Neural cell (in vitro differentiated cells): ENCODE results near the gene TM7SF3. TPM values are rescaled to one million over a fixed set of nuclear protein-coding genes. Genes with fewer than 3 reads are reported as not detected.

Experiments
- H2AFZ ChIP-seq: fragments of 200-600, 300-800 bp; sonication (generic), shearing (Covaris generic); 2 replicates; pipeline ENCODE4 v1.6.0; 2014; ENCODE audit warnings: low read depth, mild to moderate bottlenecking, antibody characterized with exemption, low read length, moderate library complexity
- H3F3A ChIP-seq: fragments of 200-600 bp; shearing (Covaris generic); 2 replicates; pipeline ENCODE4 v1.6.1; 2016; ENCODE audit warnings: mild to moderate bottlenecking, moderate library complexity, mixed read lengths, antibody characterized with exemption, low read length; ENCODE audit not compliant: insufficient read depth, poor library complexity, severe bottlenecking
- H3K27ac ChIP-seq: fragments of 200-600, 300-800 bp; sonication (generic), shearing (Covaris generic); 2 replicates; pipeline ENCODE4 v1.5.1; 2014; ENCODE audit warnings: mild to moderate bottlenecking, low read length, moderate library complexity
- H3K27me3 ChIP-seq: fragments of 300-800, 200-600 bp; sonication (generic), shearing (Covaris generic); 2 replicates; pipeline ENCODE4 v1.6.0; 2014; ENCODE audit warnings: mild to moderate bottlenecking, low read depth, low read length, moderate library complexity; ENCODE audit not compliant: insufficient read depth
- H3K36me3 ChIP-seq: fragments of 300-800, 200-600 bp; sonication (generic), shearing (Covaris generic); 2 replicates; pipeline ENCODE4 v1.5.1; 2014; ENCODE audit warnings: mild to moderate bottlenecking, antibody characterized with exemption, low read length, moderate library complexity; ENCODE audit not compliant: insufficient read depth
- H3K4me2 ChIP-seq: fragments of 300-800, 200-600 bp; sonication (generic), shearing (Covaris generic); 2 replicates; pipeline ENCODE4 v1.6.0; 2014; ENCODE audit warnings: mild to moderate bottlenecking, low read length
- H3K4me3 ChIP-seq: fragments of 300-800, 200-600 bp; sonication (generic), shearing (Covaris generic); 2 replicates; pipeline ENCODE4 v1.5.1; 2014; ENCODE audit warnings: mild to moderate bottlenecking, low read length, moderate library complexity
- H3K79me2 ChIP-seq: fragments of 200-600 bp; shearing (Covaris generic); replicated peaks from 2 replicates; pipeline ENCODE4 v1.6.0; 2014; ENCODE audit warnings: mild to moderate bottlenecking, low read length, moderate library complexity; ENCODE audit not compliant: insufficient read depth
- H3K9ac ChIP-seq: fragments of 300-800, 200-600 bp; sonication (generic), shearing (Covaris generic); 2 replicates; pipeline ENCODE4 v1.6.1; 2016; ENCODE audit warnings: mild to moderate bottlenecking, low read length, mixed read lengths
- H3K9me2 ChIP-seq: fragments of 200-600 bp; shearing (Covaris generic); 2 replicates; pipeline ENCODE4 v1.6.1; 2016; ENCODE audit warnings: mild to moderate bottlenecking, low read length, mixed read lengths; ENCODE audit not compliant: insufficient read depth
- H3K9me3 ChIP-seq: fragments of 200-600, 300-800 bp; sonication (generic), shearing (Covaris generic); 2 replicates; pipeline ENCODE4 v1.6.1; 2016; ENCODE audit warnings: mild to moderate bottlenecking, mixed run types, low read length, moderate library complexity, mixed read lengths
- H4K20me1 ChIP-seq: fragments of 200-600 bp; shearing (Covaris generic); 2 replicates; pipeline ENCODE4 v1.6.1; 2016; ENCODE audit warnings: mild to moderate bottlenecking, mixed run types; ENCODE audit not compliant: insufficient read depth
- CTCF ChIP-seq: fragments of 450-650 bp; IDR thresholded peaks from 2 replicates; pipeline ENCODE4 v1.5.1; 2014; ENCODE audit warnings: antibody characterized with exemption, mild to moderate bottlenecking, moderate library complexity; ENCODE audit not compliant: poor library complexity, severe bottlenecking
- EP300 ChIP-seq: fragments of 450-650 bp; conservative IDR thresholded peaks from 2 replicates; pipeline ENCODE4 v1.6.1; 2014; ENCODE audit warnings: antibody characterized with exemption, mild to moderate bottlenecking, moderate library complexity; ENCODE audit not compliant: poor library complexity, severe bottlenecking
- EZH2 ChIP-seq: fragments of 200-600, 300-800 bp; shearing (Covaris generic), sonication (generic); IDR thresholded peaks from 2 replicates; pipeline ENCODE4 v1.6.1; 2014; ENCODE audit warnings: antibody characterized with exemption, low read length, borderline replicate concordance, mild to moderate bottlenecking; ENCODE audit not compliant: insufficient read depth, poor library complexity, severe bottlenecking
- MXI1 ChIP-seq: fragments of 450-650 bp; conservative IDR thresholded peaks from 2 replicates; pipeline ENCODE4 v1.6.1; 2014; ENCODE audit warnings: antibody characterized with exemption, mild to moderate bottlenecking; ENCODE audit not compliant: poor library complexity, severe bottlenecking
- POLR2AphosphoS5 ChIP-seq: IDR thresholded peaks from 2 replicates; pipeline ENCODE4 v1.6.1; 2012
- RAD21 ChIP-seq: fragments of 450-650 bp; conservative IDR thresholded peaks from 2 replicates; pipeline ENCODE4 v1.6.1; 2014; ENCODE audit warnings: antibody characterized with exemption, mild to moderate bottlenecking, moderate library complexity
- REST ChIP-seq: IDR thresholded peaks from 2 replicates; pipeline ENCODE4 v1.6.1; 2012; ENCODE audit warnings: borderline replicate concordance
- SMC3 ChIP-seq: fragments of 450-650 bp; conservative IDR thresholded peaks from 2 replicates; pipeline ENCODE4 v1.6.1; 2014; ENCODE audit warnings: antibody characterized with exemption, mild to moderate bottlenecking, moderate library complexity; ENCODE audit not compliant: poor library complexity
- TAF1 ChIP-seq: IDR thresholded peaks from 2 replicates; pipeline ENCODE4 v1.6.1; 2012; ENCODE audit warnings: low read depth
- polyA plus RNA-seq: library from polyadenylated mRNA; depleted of rRNA; stranded (reverse); fragments of >200 nt; gene quantifications from 2 replicates; pipeline ENCODE4 v1.2.3, GENCODE V29; 2014

TM7SF3 gene
- polyA plus RNA-seq, 1 donor from 2014 or later = 30.0 TPM

GRCh38 chr12:26991826-26992225 is 22.4 kb downstream of the TM7SF3 start:
- Histone ChIP-seq H3F3A (no peaks in the 10 kb centered on the region), H3K9ac (no peak overlapping the region), H2AFZ (no peak overlapping the region), H3K27me3 (no peaks in the 10 kb centered on the region), H4K20me1 (no peaks in the 10 kb centered on the region), H3K27ac (no peak overlapping the region), H3K9me3 (no peaks in the 10 kb centered on the region), H3K4me3 (no peak overlapping the region), H3K36me3 (peaks cover 8% of the 10 kb centered on the region), H3K4me2 (no peak overlapping the region), H3K9me2 (no peaks in the 10 kb centered on the region), H3K79me2 (no peaks in the 10 kb centered on the region)
- TF ChIP-seq MXI1 = no peak
- no peak for TF ChIP-seq TAF1
- TF ChIP-seq POLR2AphosphoS5 = no peak
- TF ChIP-seq RAD21 = no peak
- TF ChIP-seq SMC3 = no peak

- Histone ChIP-seq H3K9ac (no peak overlapping the region), H3K9me3 (no peaks in the 10 kb centered on the region), H3F3A (no peaks in the 10 kb centered on the region), H3K79me2 (no peaks in the 10 kb centered on the region), H3K4me3 (no peak overlapping the region), H2AFZ (no peak overlapping the region), H3K9me2 (no peaks in the 10 kb centered on the region), H3K27ac (no peak overlapping the region), H4K20me1 (no peaks in the 10 kb centered on the region), H3K36me3 (peaks cover 8% of the 10 kb centered on the region), H3K27me3 (no peaks in the 10 kb centered on the region), H3K4me2 (no peak overlapping the region)
- no peak for TF ChIP-seq EZH2
- TF ChIP-seq POLR2AphosphoS5 = no peak
- no peak for TF ChIP-seq CTCF
- no peak for TF ChIP-seq REST
- TF ChIP-seq EP300 = no peak
- no peak for TF ChIP-seq TAF1
- TF ChIP-seq SMC3 = no peak
- TF ChIP-seq RAD21 = no peak
- TF ChIP-seq MXI1 = no peak
Measured at GRCh38 chr12:26989873-26990272, 24.3 kb downstream of the TM7SF3 start.

GRCh38 chr12:26988703-26989102 is 25.5 kb downstream of the TM7SF3 start:
- H3K27me3 ChIP-seq = no peaks in the 10 kb centered on the region
- no peak overlapping the region for H3K9ac ChIP-seq
- no peaks in the 10 kb centered on the region for H3F3A ChIP-seq
- no peak overlapping the region for H3K4me2 ChIP-seq
- H2AFZ ChIP-seq = no peak overlapping the region
- no peak overlapping the region for H3K27ac ChIP-seq
- H3K9me2 ChIP-seq = no peaks in the 10 kb centered on the region
- TF ChIP-seq CTCF (no peak), SMC3 (no peak), TAF1 (no peak), EP300 (no peak), REST (no peak), MXI1 (no peak), RAD21 (no peak), EZH2 (no peak), POLR2AphosphoS5 (no peak)
- H3K79me2 ChIP-seq = no peaks in the 10 kb centered on the region
- H3K9me3 ChIP-seq = no peaks in the 10 kb centered on the region
- no peak overlapping the region for H3K4me3 ChIP-seq
- no peaks in the 10 kb centered on the region for H4K20me1 ChIP-seq
- peaks cover 8% of the 10 kb centered on the region for H3K36me3 ChIP-seq
